ENCODE measurements around the gene VAV3. TPM values are rescaled to one million over a fixed set of nuclear protein-coding genes. Genes with fewer than 3 reads are reported as not detected.

VAV3 gene
- total RNA-seq, 1 experiment from 2014 or later: 10.0 TPM

DNA sequence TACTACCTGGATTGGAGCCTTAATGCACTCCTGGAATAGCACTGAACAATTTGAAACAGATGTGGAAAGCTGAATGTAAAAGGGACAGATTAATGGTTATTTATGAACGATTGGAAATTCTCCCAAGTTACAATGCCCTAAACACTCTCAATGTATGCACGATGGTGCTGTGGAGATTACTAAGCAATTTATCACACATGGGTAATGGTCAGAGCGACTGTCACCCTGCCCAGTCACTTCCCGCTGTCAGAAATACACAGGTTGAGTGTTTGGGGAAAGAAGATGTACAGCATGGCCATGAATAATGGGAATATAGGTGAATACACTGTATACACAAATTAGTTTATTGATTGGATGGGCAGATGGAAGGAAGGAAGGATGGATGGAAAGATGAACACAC lies 342.4 kb downstream of the VAV3 start:
- Mint-ChIP-seq H3K4me1 (no peaks in the 10 kb centered on the region), H3K27me3 (ENCODE audit: low read depth) (no peaks in the 10 kb centered on the region), H3K27ac (no peak overlapping the region), H3K36me3 (no peaks in the 10 kb centered on the region), H3K9me3 (no peaks in the 10 kb centered on the region), H3K4me3 (no peak overlapping the region)
- TF ChIP-seq RORB (CRISPR knock-in tag; IDR thresholded peaks at IDR 0.05) (no peak), ELF4 (CRISPR knock-in tag; IDR thresholded peaks at IDR 0.05; ENCODE audit: low read depth) (no peak)
- TF ChIP-seq, protein P1, sequence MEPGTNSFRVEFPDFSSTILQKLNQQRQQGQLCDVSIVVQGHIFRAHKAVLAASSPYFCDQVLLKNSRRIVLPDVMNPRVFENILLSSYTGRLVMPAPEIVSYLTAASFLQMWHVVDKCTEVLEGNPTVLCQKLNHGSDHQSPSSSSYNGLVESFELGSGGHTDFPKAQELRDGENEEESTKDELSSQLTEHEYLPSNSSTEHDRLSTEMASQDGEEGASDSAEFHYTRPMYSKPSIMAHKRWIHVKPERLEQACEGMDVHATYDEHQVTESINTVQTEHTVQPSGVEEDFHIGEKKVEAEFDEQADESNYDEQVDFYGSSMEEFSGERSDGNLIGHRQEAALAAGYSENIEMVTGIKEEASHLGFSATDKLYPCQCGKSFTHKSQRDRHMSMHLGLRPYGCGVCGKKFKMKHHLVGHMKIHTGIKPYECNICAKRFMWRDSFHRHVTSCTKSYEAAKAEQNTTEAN (CRISPR knock-in tag; IDR thresholded peaks at IDR 0.05): no peak
- ATAC-seq (no peak), DNase-seq (ENCODE audit: low spot score) (no peak)
- ChIA-PET POLR2A (no interaction called here), CTCF (no interaction called here)

DNA sequence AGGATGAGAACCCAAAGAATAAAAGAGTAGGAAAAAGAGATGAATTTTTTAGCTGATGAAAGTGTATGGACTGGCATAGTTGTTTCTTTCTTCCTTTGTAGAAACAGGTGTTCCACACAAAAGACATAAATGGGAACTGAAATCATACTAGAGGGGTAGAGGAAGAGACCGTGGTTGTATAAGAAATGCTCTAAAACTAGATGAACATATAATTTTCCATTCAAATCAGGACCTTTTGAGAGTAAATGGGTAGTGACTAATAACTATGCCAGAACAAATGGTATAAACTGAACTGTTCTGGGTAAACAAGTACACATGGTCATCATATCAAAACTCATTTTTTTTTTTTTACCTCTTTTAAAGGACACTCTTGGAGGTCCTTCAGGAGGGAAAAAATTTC lies 344.2 kb downstream of the VAV3 start:
- ATAC-seq (no peak), DNase-seq (ENCODE audit: low spot score) (no peak)
- 0 out of 2 replicates have a peak, but pooled peaks cover 3% of the 10 kb centered on the region for H3K36me3 Mint-ChIP-seq
- H3K9me3 Mint-ChIP-seq: peaks cover 4% of the 10 kb centered on the region
- H3K27me3 Mint-ChIP-seq (ENCODE audit: low read depth): no peaks in the 10 kb centered on the region
- ChIA-PET POLR2A (no interaction called here), CTCF (no interaction called here)
- H3K4me3 Mint-ChIP-seq: no peak overlapping the region
- H3K27ac Mint-ChIP-seq: no peak overlapping the region
- TF ChIP-seq SOX15 (CRISPR knock-in tag; IDR thresholded peaks at IDR 0.05) (no peak), CREM (CRISPR knock-in tag; IDR thresholded peaks at IDR 0.05) (no peak), GRHL2 (CRISPR knock-in tag; IDR thresholded peaks at IDR 0.05; ENCODE audit: insufficient replicate concordance, severe bottlenecking) (no peak)
- TF ChIP-seq, protein P2, sequence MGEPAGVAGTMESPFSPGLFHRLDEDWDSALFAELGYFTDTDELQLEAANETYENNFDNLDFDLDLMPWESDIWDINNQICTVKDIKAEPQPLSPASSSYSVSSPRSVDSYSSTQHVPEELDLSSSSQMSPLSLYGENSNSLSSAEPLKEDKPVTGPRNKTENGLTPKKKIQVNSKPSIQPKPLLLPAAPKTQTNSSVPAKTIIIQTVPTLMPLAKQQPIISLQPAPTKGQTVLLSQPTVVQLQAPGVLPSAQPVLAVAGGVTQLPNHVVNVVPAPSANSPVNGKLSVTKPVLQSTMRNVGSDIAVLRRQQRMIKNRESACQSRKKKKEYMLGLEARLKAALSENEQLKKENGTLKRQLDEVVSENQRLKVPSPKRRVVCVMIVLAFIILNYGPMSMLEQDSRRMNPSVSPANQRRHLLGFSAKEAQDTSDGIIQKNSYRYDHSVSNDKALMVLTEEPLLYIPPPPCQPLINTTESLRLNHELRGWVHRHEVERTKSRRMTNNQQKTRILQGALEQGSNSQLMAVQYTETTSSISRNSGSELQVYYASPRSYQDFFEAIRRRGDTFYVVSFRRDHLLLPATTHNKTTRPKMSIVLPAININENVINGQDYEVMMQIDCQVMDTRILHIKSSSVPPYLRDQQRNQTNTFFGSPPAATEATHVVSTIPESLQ (CRISPR knock-in tag; IDR thresholded peaks at IDR 0.05): no peak
- TF ChIP-seq, protein P3, sequence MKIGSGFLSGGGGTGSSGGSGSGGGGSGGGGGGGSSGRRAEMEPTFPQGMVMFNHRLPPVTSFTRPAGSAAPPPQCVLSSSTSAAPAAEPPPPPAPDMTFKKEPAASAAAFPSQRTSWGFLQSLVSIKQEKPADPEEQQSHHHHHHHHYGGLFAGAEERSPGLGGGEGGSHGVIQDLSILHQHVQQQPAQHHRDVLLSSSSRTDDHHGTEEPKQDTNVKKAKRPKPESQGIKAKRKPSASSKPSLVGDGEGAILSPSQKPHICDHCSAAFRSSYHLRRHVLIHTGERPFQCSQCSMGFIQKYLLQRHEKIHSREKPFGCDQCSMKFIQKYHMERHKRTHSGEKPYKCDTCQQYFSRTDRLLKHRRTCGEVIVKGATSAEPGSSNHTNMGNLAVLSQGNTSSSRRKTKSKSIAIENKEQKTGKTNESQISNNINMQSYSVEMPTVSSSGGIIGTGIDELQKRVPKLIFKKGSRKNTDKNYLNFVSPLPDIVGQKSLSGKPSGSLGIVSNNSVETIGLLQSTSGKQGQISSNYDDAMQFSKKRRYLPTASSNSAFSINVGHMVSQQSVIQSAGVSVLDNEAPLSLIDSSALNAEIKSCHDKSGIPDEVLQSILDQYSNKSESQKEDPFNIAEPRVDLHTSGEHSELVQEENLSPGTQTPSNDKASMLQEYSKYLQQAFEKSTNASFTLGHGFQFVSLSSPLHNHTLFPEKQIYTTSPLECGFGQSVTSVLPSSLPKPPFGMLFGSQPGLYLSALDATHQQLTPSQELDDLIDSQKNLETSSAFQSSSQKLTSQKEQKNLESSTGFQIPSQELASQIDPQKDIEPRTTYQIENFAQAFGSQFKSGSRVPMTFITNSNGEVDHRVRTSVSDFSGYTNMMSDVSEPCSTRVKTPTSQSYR (CRISPR knock-in tag; IDR thresholded peaks at IDR 0.05): no peak
- TF ChIP-seq, protein P4, sequence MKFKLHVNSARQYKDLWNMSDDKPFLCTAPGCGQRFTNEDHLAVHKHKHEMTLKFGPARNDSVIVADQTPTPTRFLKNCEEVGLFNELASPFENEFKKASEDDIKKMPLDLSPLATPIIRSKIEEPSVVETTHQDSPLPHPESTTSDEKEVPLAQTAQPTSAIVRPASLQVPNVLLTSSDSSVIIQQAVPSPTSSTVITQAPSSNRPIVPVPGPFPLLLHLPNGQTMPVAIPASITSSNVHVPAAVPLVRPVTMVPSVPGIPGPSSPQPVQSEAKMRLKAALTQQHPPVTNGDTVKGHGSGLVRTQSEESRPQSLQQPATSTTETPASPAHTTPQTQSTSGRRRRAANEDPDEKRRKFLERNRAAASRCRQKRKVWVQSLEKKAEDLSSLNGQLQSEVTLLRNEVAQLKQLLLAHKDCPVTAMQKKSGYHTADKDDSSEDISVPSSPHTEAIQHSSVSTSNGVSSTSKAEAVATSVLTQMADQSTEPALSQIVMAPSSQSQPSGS (CRISPR knock-in tag; IDR thresholded peaks at IDR 0.05; ENCODE audit: borderline replicate concordance, low read depth): no peak
- no peaks in the 10 kb centered on the region for H3K4me1 Mint-ChIP-seq

DNA sequence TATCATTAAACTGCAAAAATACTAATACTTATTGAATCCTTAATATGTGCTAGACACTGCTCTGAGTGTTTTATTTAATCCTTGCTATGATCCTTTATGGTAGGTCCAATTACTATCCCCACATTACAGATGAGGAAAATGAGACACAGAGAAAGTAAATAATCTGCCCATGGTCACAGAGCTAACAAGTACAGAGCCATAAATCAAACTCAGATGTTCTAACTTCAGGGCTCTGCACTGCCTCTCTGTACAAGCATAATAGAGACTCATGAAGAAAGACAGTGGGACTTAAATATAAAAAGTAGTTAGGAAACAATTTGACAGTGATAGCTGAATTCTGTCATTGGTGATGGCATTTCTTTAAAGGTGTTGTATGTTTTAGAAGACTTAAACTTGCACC lies 346.4 kb downstream of the VAV3 start:
- no peak for ATAC-seq
- no peaks in the 10 kb centered on the region for H3K4me1 Mint-ChIP-seq
- 0 out of 2 replicates have a peak, but pooled peaks cover 3% of the 10 kb centered on the region for H3K36me3 Mint-ChIP-seq
- ChIA-PET POLR2A (no interaction called here), CTCF (no interaction called here)
- no peaks in the 10 kb centered on the region for H3K27me3 Mint-ChIP-seq (ENCODE audit: low read depth)
- no peak overlapping the region for H3K27ac Mint-ChIP-seq
- H3K4me3 Mint-ChIP-seq: no peak overlapping the region
- no peak for DNase-seq (ENCODE audit: low spot score)
- H3K9me3 Mint-ChIP-seq: peaks cover 4% of the 10 kb centered on the region
- TF ChIP-seq, protein P5, sequence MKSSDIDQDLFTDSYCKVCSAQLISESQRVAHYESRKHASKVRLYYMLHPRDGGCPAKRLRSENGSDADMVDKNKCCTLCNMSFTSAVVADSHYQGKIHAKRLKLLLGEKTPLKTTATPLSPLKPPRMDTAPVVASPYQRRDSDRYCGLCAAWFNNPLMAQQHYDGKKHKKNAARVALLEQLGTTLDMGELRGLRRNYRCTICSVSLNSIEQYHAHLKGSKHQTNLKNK (CRISPR knock-in tag; IDR thresholded peaks at IDR 0.05): no peak
- TF ChIP-seq, protein P6, sequence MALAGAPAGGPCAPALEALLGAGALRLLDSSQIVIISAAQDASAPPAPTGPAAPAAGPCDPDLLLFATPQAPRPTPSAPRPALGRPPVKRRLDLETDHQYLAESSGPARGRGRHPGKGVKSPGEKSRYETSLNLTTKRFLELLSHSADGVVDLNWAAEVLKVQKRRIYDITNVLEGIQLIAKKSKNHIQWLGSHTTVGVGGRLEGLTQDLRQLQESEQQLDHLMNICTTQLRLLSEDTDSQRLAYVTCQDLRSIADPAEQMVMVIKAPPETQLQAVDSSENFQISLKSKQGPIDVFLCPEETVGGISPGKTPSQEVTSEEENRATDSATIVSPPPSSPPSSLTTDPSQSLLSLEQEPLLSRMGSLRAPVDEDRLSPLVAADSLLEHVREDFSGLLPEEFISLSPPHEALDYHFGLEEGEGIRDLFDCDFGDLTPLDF (CRISPR knock-in tag; IDR thresholded peaks at IDR 0.05): no peak
- TF ChIP-seq, protein P7, sequence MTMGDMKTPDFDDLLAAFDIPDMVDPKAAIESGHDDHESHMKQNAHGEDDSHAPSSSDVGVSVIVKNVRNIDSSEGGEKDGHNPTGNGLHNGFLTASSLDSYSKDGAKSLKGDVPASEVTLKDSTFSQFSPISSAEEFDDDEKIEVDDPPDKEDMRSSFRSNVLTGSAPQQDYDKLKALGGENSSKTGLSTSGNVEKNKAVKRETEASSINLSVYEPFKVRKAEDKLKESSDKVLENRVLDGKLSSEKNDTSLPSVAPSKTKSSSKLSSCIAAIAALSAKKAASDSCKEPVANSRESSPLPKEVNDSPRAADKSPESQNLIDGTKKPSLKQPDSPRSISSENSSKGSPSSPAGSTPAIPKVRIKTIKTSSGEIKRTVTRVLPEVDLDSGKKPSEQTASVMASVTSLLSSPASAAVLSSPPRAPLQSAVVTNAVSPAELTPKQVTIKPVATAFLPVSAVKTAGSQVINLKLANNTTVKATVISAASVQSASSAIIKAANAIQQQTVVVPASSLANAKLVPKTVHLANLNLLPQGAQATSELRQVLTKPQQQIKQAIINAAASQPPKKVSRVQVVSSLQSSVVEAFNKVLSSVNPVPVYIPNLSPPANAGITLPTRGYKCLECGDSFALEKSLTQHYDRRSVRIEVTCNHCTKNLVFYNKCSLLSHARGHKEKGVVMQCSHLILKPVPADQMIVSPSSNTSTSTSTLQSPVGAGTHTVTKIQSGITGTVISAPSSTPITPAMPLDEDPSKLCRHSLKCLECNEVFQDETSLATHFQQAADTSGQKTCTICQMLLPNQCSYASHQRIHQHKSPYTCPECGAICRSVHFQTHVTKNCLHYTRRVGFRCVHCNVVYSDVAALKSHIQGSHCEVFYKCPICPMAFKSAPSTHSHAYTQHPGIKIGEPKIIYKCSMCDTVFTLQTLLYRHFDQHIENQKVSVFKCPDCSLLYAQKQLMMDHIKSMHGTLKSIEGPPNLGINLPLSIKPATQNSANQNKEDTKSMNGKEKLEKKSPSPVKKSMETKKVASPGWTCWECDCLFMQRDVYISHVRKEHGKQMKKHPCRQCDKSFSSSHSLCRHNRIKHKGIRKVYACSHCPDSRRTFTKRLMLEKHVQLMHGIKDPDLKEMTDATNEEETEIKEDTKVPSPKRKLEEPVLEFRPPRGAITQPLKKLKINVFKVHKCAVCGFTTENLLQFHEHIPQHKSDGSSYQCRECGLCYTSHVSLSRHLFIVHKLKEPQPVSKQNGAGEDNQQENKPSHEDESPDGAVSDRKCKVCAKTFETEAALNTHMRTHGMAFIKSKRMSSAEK (CRISPR knock-in tag; IDR thresholded peaks at IDR 0.05; ENCODE audit: borderline replicate concordance): no peak
- TF ChIP-seq RELA (CRISPR knock-in tag; IDR thresholded peaks at IDR 0.05; ENCODE audit: borderline replicate concordance) (no peak), EMX1 (CRISPR knock-in tag; IDR thresholded peaks at IDR 0.05) (no peak), NR2C2 (CRISPR knock-in tag; IDR thresholded peaks at IDR 0.05) (no peak)
- TF ChIP-seq, protein P8, sequence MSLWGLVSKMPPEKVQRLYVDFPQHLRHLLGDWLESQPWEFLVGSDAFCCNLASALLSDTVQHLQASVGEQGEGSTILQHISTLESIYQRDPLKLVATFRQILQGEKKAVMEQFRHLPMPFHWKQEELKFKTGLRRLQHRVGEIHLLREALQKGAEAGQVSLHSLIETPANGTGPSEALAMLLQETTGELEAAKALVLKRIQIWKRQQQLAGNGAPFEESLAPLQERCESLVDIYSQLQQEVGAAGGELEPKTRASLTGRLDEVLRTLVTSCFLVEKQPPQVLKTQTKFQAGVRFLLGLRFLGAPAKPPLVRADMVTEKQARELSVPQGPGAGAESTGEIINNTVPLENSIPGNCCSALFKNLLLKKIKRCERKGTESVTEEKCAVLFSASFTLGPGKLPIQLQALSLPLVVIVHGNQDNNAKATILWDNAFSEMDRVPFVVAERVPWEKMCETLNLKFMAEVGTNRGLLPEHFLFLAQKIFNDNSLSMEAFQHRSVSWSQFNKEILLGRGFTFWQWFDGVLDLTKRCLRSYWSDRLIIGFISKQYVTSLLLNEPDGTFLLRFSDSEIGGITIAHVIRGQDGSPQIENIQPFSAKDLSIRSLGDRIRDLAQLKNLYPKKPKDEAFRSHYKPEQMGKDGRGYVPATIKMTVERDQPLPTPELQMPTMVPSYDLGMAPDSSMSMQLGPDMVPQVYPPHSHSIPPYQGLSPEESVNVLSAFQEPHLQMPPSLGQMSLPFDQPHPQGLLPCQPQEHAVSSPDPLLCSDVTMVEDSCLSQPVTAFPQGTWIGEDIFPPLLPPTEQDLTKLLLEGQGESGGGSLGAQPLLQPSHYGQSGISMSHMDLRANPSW (CRISPR knock-in tag; conservative IDR thresholded peaks at IDR 0.05; ENCODE audit: low read depth): no peak

Data from WTC11 (cell line).